Astrocyte (in vitro differentiated cells and primary cell): ENCODE results near the gene SEPSECS.

Experiments
- EZH2 ChIP-seq: IDR thresholded peaks from 2 replicates; pipeline ENCODE4 v1.6.1; 2012; ENCODE audit warnings: mild to moderate bottlenecking, low read length, inconsistent platforms; ENCODE audit not compliant: insufficient read depth
- TF ChIP-seq, protein P1 (sequence below): IDR thresholded peaks from 2 replicates; pipeline ENCODE4 v1.5.1; 2011; ENCODE audit warnings: low read depth, mild to moderate bottlenecking, inconsistent platforms, low read length, moderate library complexity; ENCODE audit not compliant: insufficient read depth

DNA sequence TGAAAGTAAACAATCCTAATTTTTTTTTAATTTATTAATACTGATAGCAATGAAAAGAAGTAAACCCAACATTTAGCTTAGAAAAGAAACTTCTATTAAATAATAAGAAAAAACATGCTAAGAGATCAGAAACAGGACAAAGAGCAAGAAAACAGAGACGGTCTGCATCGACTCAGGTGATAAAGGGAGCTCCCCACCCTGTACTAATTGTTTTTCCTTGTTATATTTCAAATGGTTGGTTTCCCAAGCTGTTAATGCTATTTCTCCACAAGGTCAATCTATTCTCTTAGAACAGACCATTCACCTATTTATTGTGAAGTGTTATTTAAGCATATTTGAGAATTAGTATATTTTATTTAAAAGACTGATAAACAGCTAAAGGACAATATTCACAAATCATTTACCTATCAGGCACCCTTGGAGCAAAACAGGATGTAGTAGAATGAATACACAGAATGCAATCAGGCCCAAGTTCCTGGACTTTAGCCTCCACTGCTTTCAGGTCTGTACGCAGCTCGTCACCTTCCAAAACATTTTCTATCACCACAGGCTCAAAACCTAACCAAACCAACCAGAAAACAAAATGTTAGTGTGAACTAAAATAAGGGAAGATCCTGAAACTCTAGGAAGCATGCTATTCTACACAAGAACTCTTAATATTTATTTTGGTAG, 5.5 kb downstream of the SEPSECS start:
- TF ChIP-seq, protein P1, sequence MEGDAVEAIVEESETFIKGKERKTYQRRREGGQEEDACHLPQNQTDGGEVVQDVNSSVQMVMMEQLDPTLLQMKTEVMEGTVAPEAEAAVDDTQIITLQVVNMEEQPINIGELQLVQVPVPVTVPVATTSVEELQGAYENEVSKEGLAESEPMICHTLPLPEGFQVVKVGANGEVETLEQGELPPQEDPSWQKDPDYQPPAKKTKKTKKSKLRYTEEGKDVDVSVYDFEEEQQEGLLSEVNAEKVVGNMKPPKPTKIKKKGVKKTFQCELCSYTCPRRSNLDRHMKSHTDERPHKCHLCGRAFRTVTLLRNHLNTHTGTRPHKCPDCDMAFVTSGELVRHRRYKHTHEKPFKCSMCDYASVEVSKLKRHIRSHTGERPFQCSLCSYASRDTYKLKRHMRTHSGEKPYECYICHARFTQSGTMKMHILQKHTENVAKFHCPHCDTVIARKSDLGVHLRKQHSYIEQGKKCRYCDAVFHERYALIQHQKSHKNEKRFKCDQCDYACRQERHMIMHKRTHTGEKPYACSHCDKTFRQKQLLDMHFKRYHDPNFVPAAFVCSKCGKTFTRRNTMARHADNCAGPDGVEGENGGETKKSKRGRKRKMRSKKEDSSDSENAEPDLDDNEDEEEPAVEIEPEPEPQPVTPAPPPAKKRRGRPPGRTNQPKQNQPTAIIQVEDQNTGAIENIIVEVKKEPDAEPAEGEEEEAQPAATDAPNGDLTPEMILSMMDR = no peak
- TF ChIP-seq EZH2 = no peak
